Brain microvascular endothelial cell (primary cell): Measurements from ENCODE around the gene GARNL3.

Experiments used
- DNase-seq: peaks from one replicate; pipeline ENCODE4 v3.0.0-alpha.2; 2020
- H3K27ac ChIP-seq: fragments of 250-450 bp; sonication (Bioruptor Pico); 2 replicates; pipeline ENCODE4 v1.5.1; 2020; ENCODE audit warnings: mild to moderate bottlenecking, moderate library complexity
- H3K27me3 ChIP-seq: fragments of 250-450 bp; sonication (Bioruptor Pico); replicated peaks from 2 replicates; pipeline ENCODE4 v1.5.1; 2020; ENCODE audit warnings: mild to moderate bottlenecking
- H3K36me3 ChIP-seq: fragments of 250-450 bp; sonication (Bioruptor Pico); replicated peaks from 2 replicates; pipeline ENCODE4 v1.5.1; 2020; ENCODE audit warnings: mild to moderate bottlenecking
- H3K4me3 ChIP-seq: 2 replicates; pipeline ENCODE4 v1.5.1; 2011; ENCODE audit warnings: low read depth, mild to moderate bottlenecking, control low read depth, low read length, moderate library complexity
- in situ Hi-C: cut with HindIII; loops from 2 replicates; pipeline ENCODE4 v1.10.0; 2017; ENCODE audit warnings: low sequenced_read_pairs, low pct_ligation_motif_present
- TF ChIP-seq, protein P1 (sequence below): IDR thresholded peaks from 2 replicates; pipeline ENCODE4 v1.5.1; 2011; ENCODE audit warnings: low read depth, mild to moderate bottlenecking, moderate library complexity, low read length, control low read depth, inconsistent platforms; ENCODE audit errors: missing control alignments

Gene GARNL3

GRCh38 chr9:127218818-127219217, 45.8 kb upstream of the GARNL3 start:
- peaks cover 10% of the 10 kb centered on the region for H3K27me3 ChIP-seq
- DNase-seq: no peak
- in situ Hi-C loops: loop anchor here (25.0 kb wide), 1 partner anchor 257 kb away; no protein-coding TSS in a partner anchor
- H3K4me3 ChIP-seq: no peak overlapping the region
- H3K27ac ChIP-seq: no peak overlapping the region
- TF ChIP-seq, protein P1, sequence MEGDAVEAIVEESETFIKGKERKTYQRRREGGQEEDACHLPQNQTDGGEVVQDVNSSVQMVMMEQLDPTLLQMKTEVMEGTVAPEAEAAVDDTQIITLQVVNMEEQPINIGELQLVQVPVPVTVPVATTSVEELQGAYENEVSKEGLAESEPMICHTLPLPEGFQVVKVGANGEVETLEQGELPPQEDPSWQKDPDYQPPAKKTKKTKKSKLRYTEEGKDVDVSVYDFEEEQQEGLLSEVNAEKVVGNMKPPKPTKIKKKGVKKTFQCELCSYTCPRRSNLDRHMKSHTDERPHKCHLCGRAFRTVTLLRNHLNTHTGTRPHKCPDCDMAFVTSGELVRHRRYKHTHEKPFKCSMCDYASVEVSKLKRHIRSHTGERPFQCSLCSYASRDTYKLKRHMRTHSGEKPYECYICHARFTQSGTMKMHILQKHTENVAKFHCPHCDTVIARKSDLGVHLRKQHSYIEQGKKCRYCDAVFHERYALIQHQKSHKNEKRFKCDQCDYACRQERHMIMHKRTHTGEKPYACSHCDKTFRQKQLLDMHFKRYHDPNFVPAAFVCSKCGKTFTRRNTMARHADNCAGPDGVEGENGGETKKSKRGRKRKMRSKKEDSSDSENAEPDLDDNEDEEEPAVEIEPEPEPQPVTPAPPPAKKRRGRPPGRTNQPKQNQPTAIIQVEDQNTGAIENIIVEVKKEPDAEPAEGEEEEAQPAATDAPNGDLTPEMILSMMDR: no peak
- no peaks in the 10 kb centered on the region for H3K36me3 ChIP-seq

DNA sequence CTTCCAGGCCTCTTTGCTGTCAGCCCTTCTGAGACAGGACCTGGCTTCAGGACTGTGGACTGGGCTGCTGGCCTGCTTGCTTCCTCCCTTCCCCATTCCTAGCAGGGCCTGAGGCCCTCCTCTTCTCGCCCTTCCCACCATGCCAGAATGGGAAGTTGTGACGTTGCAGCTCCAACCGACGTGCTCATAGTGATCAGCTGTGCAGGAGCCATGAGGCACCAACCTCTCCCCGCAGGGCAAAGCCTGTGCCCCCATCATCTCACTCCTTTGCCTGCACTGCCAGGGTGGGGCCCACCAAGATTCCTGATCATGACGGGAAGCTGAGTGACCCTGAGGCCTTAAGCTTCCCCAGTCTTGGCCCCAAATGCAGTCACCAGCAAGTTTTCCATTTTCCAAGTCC, 45.1 kb upstream of the GARNL3 start:
- TF ChIP-seq, protein P1: no peak
- in situ Hi-C loops: loop anchor here (25.0 kb wide), 1 partner anchor 257 kb away; no protein-coding TSS in a partner anchor
- Histone ChIP-seq H3K36me3 (no peaks in the 10 kb centered on the region), H3K27me3 (peaks cover 11% of the 10 kb centered on the region), H3K4me3 (no peak overlapping the region), H3K27ac (no peak overlapping the region)
- DNase-seq: no peak

- TF ChIP-seq, protein P1: no peak
- H3K27me3 ChIP-seq: peaks cover 6% of the 10 kb centered on the region
- H3K4me3 ChIP-seq: no peak overlapping the region
- H3K27ac ChIP-seq: no peak overlapping the region
- DNase-seq: no peak
- H3K36me3 ChIP-seq: no peaks in the 10 kb centered on the region
- in situ Hi-C loops: loop anchor here (25.0 kb wide), 1 partner anchor 259 kb away; no protein-coding TSS in a partner anchor
These were observed 42.9 kb upstream of the GARNL3 start for GRCh38 chr9:127221695-127222094.

- Histone ChIP-seq H3K4me3 (no peak overlapping the region), H3K27ac (no peak overlapping the region), H3K36me3 (no peaks in the 10 kb centered on the region), H3K27me3 (peaks cover 6% of the 10 kb centered on the region)
- no peak for DNase-seq
- in situ Hi-C loops: loop anchor here (25.0 kb wide), 1 partner anchor 260 kb away; no protein-coding TSS in a partner anchor
- TF ChIP-seq, protein P1: no peak
These were observed 42.0 kb upstream of the GARNL3 start for GRCh38 chr9:127222388-127223095.

DNA sequence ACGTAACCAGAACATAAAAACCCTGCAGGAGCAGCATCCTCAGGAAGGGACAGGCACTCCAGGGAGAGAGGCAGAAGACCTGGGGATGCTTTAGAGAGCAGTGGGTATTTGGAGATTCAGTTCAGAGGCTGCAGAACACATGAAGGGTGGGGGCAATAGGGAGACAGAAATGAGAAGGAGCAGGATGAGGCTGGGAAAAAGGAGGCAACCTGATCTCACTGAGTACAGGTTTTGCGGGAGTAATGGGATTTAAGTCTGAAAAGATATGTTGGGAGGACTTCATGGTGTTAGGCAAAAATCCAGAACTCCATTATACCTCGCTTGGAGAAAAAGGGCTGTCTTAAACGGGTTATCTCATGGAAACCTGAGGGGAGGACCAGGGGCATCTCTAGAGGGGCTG, 41.3 kb upstream of the GARNL3 start:
- DNase-seq: no peak
- in situ Hi-C loops: loop anchor here (25.0 kb wide), 1 partner anchor 261 kb away; no protein-coding TSS in a partner anchor
- peaks cover 6% of the 10 kb centered on the region for H3K27me3 ChIP-seq
- no peaks in the 10 kb centered on the region for H3K36me3 ChIP-seq
- no peak overlapping the region for H3K27ac ChIP-seq
- no peak overlapping the region for H3K4me3 ChIP-seq
- TF ChIP-seq, protein P1: no peak

DNA sequence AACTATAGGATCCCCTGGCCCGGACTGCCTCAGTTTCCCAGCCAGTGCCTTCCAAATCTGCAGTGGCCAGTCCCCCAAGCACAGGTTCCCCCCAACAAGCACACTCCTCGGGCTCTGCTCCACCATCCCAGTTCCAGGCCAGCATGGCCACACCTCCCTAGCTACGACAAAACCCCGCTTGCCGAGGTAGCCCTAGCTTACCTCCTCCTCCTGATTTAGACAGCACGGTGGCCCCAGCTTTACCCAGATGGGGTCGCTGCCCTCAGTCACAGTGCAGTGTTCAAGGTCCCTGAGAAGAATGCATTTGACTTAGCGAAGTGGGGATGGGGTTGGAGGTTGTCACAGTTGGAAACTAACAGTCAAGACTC, 40.8 kb upstream of the GARNL3 start:
- H3K4me3 ChIP-seq: peak overlapping the region; percentile 56
- no peaks in the 10 kb centered on the region for H3K36me3 ChIP-seq
- in situ Hi-C loops: loop anchor here (25.0 kb wide), 1 partner anchor 261 kb away; no protein-coding TSS in a partner anchor
- TF ChIP-seq, protein P1: no peak
- H3K27ac ChIP-seq: no peak overlapping the region
- peaks cover 6% of the 10 kb centered on the region for H3K27me3 ChIP-seq
- no peak for DNase-seq
